Caco-2 (cell line): Measurements from ENCODE around the gene TSPAN15. TPM values are rescaled to one million over a fixed set of nuclear protein-coding genes. Genes with fewer than 3 reads are reported as not detected.

ENCODE experiments used
- BruUV-seq: library from RNA; stranded (reverse); fragments of 400-500 nt; replicated peaks from 2 replicates; lab custom pipeline; 2021; lab: Mats Ljungman, UMichigan
- CTCF ChIA-PET: fragments of 300-600 bp; sonication (Branson Sonifier 250); formaldehyde crosslinking; loops from one replicate; lab custom pipeline; 2022; ENCODE audit warnings: antibody characterized with exemption; lab: Charles Lee
- POLR2A ChIA-PET: fragments of 300-600 bp; sonication (Branson Sonifier 250); formaldehyde crosslinking; loops from one replicate; lab custom pipeline; 2022; ENCODE audit warnings: antibody characterized with exemption; lab: Charles Lee
- DNase-seq, 2 experiments: peaks; one replicate each; pipeline versions ENCODE4 v3.0.0 to v3.0.0-alpha.2; 2020 to 2022
- H3K27me3 ChIP-seq: replicated peaks from 2 replicates; pipeline ENCODE4 v1.6.0; 2011; ENCODE audit warnings: low read length; ENCODE audit not compliant: control insufficient read depth, insufficient read depth
- H3K36me3 ChIP-seq: 2 replicates; pipeline ENCODE4 v1.5.1; 2011; ENCODE audit warnings: low read length; ENCODE audit not compliant: control insufficient read depth, insufficient read depth
- H3K4me1 ChIP-seq: fragments of 250-450 bp; sonication (Bioruptor Pico); 2 replicates; pipeline ENCODE4 v1.5.1; 2020; ENCODE audit warnings: mild to moderate bottlenecking
- H3K4me3 ChIP-seq: 2 replicates; pipeline ENCODE4 v1.5.1; 2011; ENCODE audit warnings: low read depth, mild to moderate bottlenecking, control low read depth, low read length
- H3K9me3 ChIP-seq: fragments of 250-450 bp; sonication (Bioruptor Pico); 2 replicates; pipeline ENCODE4 v1.5.1; 2020; ENCODE audit warnings: mild to moderate bottlenecking, moderate library complexity
- H3K27ac Mint-ChIP-seq: one replicate; pipeline ENCODE4 v1.8.0; 2022; ENCODE audit warnings: mixed read lengths; ENCODE audit not compliant: unreplicated experiment
- H3K27me3 Mint-ChIP-seq: one replicate; pipeline ENCODE4 v1.8.0; 2022; ENCODE audit warnings: mixed read lengths; ENCODE audit not compliant: insufficient read depth, unreplicated experiment
- H3K36me3 Mint-ChIP-seq: one replicate; pipeline ENCODE4 v1.8.0; 2022; ENCODE audit warnings: mild to moderate bottlenecking, mixed read lengths; ENCODE audit not compliant: insufficient read depth, unreplicated experiment
- H3K4me1 Mint-ChIP-seq: one replicate; pipeline ENCODE4 v1.8.0; 2022; ENCODE audit warnings: low read depth, mixed read lengths; ENCODE audit not compliant: unreplicated experiment
- H3K4me3 Mint-ChIP-seq: one replicate; pipeline ENCODE4 v1.8.0; 2022; ENCODE audit warnings: mild to moderate bottlenecking, moderate library complexity, mixed read lengths; ENCODE audit not compliant: unreplicated experiment
- H3K9me3 Mint-ChIP-seq: one replicate; pipeline ENCODE4 v1.8.0; 2022; ENCODE audit warnings: mixed read lengths; ENCODE audit not compliant: unreplicated experiment
- intact Hi-C: fragments of 100-400 bp; cut with micrococcal nuclease; formaldehyde crosslinking; loops from one replicate; pipeline ENCODE4 v1.10.0; 2022; ENCODE audit not compliant: unreplicated experiment
- total RNA-seq: library from RNA; stranded (reverse); gene quantifications from 2 replicates; pipeline ENCODE4 v1.2.3, GENCODE V29; 2022
- TF ChIP-seq, protein P1 (sequence below), 2 experiments: fragments of 200-600 bp in 1 of 2; IDR thresholded peaks; 1 replicate in 1 of 2; 2 replicates in 1 of 2; pipeline versions ENCODE4 v1.5.1 to v1.8.0; 2011 to 2022; ENCODE audit warnings: antibody characterized with exemption in 1 of 2, control low read depth in 1 of 2, inconsistent platforms in 1 of 2, low read depth in 1 of 2, low read length in 1 of 2, mild to moderate bottlenecking in 1 of 2, moderate library complexity in 1 of 2; ENCODE audit not compliant: insufficient read depth in 1 of 2, severe bottlenecking in 1 of 2, unreplicated experiment in 1 of 2

TSPAN15 gene
- total RNA-seq, 1 experiment from 2014 or later = 86.5 TPM

GRCh38 chr10:69503896-69504265 lies 52.6 kb downstream of the TSPAN15 start:
- DNase-seq = no peak
- no peak overlapping the region for H3K27ac Mint-ChIP-seq
- Histone ChIP-seq H3K4me3 (no peak overlapping the region), H3K27me3 (no peaks in the 10 kb centered on the region), H3K4me1 (peaks cover 5% of the 10 kb centered on the region), H3K9me3 (no peaks in the 10 kb centered on the region), H3K36me3 (no peaks in the 10 kb centered on the region)
- H3K9me3 Mint-ChIP-seq = no peaks in the 10 kb centered on the region
- TF ChIP-seq, protein P1, sequence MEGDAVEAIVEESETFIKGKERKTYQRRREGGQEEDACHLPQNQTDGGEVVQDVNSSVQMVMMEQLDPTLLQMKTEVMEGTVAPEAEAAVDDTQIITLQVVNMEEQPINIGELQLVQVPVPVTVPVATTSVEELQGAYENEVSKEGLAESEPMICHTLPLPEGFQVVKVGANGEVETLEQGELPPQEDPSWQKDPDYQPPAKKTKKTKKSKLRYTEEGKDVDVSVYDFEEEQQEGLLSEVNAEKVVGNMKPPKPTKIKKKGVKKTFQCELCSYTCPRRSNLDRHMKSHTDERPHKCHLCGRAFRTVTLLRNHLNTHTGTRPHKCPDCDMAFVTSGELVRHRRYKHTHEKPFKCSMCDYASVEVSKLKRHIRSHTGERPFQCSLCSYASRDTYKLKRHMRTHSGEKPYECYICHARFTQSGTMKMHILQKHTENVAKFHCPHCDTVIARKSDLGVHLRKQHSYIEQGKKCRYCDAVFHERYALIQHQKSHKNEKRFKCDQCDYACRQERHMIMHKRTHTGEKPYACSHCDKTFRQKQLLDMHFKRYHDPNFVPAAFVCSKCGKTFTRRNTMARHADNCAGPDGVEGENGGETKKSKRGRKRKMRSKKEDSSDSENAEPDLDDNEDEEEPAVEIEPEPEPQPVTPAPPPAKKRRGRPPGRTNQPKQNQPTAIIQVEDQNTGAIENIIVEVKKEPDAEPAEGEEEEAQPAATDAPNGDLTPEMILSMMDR (IDR thresholded peaks at IDR 0.05; ENCODE audit: insufficient read depth in 1 of 2, low read depth in 1 of 2, low read length in 1 of 2, severe bottlenecking in 1 of 2, unreplicated experiment in 1 of 2) = no peak
- ChIA-PET CTCF (no interaction called here), POLR2A (no interaction called here)
- BruUV-seq = no TSS peak
- no peak overlapping the region for H3K4me3 Mint-ChIP-seq
- H3K27me3 Mint-ChIP-seq = no peaks in the 10 kb centered on the region
- intact Hi-C loops = no loop called here
- H3K4me1 Mint-ChIP-seq = peaks cover 12% of the 10 kb centered on the region
- no peaks in the 10 kb centered on the region for H3K36me3 Mint-ChIP-seq

DNA sequence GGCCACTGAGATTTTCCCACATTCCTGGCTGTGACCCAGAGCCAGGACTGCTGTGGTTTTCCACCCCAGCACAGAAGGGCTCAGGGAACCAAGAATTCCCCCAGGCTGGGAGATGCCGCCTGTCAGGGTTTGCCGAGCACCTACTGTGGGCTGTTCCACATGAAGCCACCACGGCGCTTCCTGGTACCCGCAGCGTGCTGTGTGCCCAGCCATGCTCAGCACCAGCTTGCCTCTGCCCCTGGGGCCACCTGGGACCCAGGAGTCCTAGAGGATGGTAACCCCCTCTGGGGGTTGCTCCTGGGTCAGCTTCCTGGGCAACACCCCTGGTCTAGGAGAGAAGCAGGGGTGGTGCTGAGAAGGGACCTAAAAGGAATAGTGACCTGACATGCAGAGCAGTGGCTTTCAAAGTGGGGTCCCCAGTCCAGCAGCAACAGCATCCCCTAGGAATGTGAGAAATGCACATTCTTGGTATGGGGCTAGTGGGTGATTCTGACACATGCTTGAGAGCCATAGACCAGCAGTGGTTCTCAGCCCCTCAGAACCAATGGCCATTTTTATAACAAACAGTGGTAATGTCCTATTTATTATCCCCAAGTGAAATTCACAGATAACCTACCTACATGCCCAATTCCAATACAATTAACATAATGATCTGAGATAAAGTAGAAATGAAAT lies 53.4 kb downstream of the TSPAN15 start:
- Mint-ChIP-seq H3K9me3 (no peaks in the 10 kb centered on the region), H3K27ac (no peak overlapping the region), H3K27me3 (no peaks in the 10 kb centered on the region), H3K36me3 (no peaks in the 10 kb centered on the region), H3K4me3 (no peak overlapping the region), H3K4me1 (peaks cover 6% of the 10 kb centered on the region)
- CTCF ChIA-PET = no interaction called here
- no peaks in the 10 kb centered on the region for H3K36me3 ChIP-seq
- H3K4me1 ChIP-seq = peaks cover 5% of the 10 kb centered on the region
- H3K4me3 ChIP-seq = no peak overlapping the region
- intact Hi-C loops = loop anchor here (5.0 kb wide), 2 partner anchors 57 to 267 kb away; no protein-coding TSS in a partner anchor
- BruUV-seq = no TSS peak
- H3K27me3 ChIP-seq = no peaks in the 10 kb centered on the region
- TF ChIP-seq, protein P1 (IDR thresholded peaks at IDR 0.05; ENCODE audit: insufficient read depth in 1 of 2, low read depth in 1 of 2, low read length in 1 of 2, severe bottlenecking in 1 of 2, unreplicated experiment in 1 of 2) = no peak
- POLR2A ChIA-PET = interaction anchor here (0.7 kb wide), 1 partner anchor 67 kb away, joined by 6 read pairs; no protein-coding TSS in a partner anchor
- peak in 1 of 2 experiments; percentile 28 for DNase-seq
- H3K9me3 ChIP-seq = no peaks in the 10 kb centered on the region

DNA sequence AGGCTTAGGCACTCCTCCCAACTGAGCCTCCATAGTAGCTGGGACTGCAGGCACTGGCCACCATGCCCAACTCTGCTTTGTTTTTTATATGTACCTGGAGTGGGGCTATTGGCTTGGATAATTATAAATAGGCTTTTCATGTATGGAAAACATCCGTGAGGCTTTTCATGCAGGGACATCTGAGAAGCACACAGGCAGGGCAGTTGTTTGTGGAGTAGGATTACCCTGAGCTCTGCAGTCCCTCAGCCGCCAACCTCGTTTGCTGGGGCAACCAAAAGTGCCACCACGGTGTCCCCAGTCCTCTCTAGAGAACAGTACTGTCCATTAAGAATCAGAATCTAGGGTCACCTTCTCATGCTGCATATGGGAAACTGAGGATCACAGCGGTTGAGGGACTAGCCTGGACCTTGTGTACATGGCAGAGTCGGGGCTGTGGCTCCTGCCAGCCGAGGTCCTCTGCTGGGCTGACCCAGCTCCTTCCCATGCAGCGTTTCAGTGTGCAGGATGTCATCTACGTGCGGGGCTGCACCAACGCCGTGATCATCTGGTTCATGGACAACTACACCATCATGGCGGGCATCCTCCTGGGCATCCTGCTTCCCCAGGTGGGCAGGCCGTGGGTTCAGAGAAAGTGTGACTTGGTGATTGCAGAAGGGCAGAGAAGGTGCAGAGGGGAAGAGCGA lies 54.5 kb downstream of the TSPAN15 start:
- intact Hi-C loops = loop anchor here (5.0 kb wide), 2 partner anchors 58 to 268 kb away; no protein-coding TSS in a partner anchor
- ChIA-PET CTCF (interaction anchor here (0.9 to 1.8 kb wide), 2 partner anchors 59 to 99 kb away, joined by 3 to 7 read pairs; no protein-coding TSS in a partner anchor), POLR2A (no interaction called here)
- H3K36me3 ChIP-seq = no peaks in the 10 kb centered on the region
- Mint-ChIP-seq H3K4me3 (no peak overlapping the region), H3K36me3 (no peaks in the 10 kb centered on the region), H3K27me3 (no peaks in the 10 kb centered on the region), H3K9me3 (no peaks in the 10 kb centered on the region), H3K27ac (no peak overlapping the region), H3K4me1 (no peaks in the 10 kb centered on the region)
- no peaks in the 10 kb centered on the region for H3K27me3 ChIP-seq
- BruUV-seq = no TSS peak
- H3K4me3 ChIP-seq = no peak overlapping the region
- peaks cover 5% of the 10 kb centered on the region for H3K4me1 ChIP-seq
- H3K9me3 ChIP-seq = no peaks in the 10 kb centered on the region
- peak in 1 of 2 experiments; percentile 30 for DNase-seq
- TF ChIP-seq, protein P1 (IDR thresholded peaks at IDR 0.05; ENCODE audit: insufficient read depth in 1 of 2, low read depth in 1 of 2, low read length in 1 of 2, severe bottlenecking in 1 of 2, unreplicated experiment in 1 of 2) = no peak
